Breast epithelium (tissue), 3 donors: ENCODE data around the gene PTPN18.

ENCODE experiments used
- CTCF ChIP-seq, 3 donors: fragments of 450-650 bp; IDR thresholded peaks; one replicate each; pipeline ENCODE4 v1.5.1; 2016 to 2017; ENCODE audit warnings: antibody characterized with exemption in 3 of 3, mild to moderate bottlenecking in 3 of 3, moderate library complexity in 3 of 3
- POLR2A ChIP-seq: fragments of 450-650 bp; IDR thresholded peaks from one replicate; pipeline ENCODE4 v1.6.1; 2016; ENCODE audit warnings: antibody characterized with exemption, mild to moderate bottlenecking, moderate library complexity
- POLR2AphosphoS5 ChIP-seq, 3 donors: sonication (generic); formaldehyde crosslinking; IDR thresholded peaks; one replicate each; pipeline ENCODE4 v1.6.1; 2017; ENCODE audit warnings: antibody characterized with exemption in 3 of 3

GRCh38 chr2:130351711-130352110 lies 4.1 kb upstream of the PTPN18 start:
- no peak for TF ChIP-seq POLR2A
- no peak for TF ChIP-seq CTCF (IDR thresholded peaks at IDR 0.05)
- TF ChIP-seq POLR2AphosphoS5 (IDR thresholded peaks at IDR 0.05) = no peak
